ENCODE results near the gene MEGF11. TPM values are rescaled to one million over a fixed set of nuclear protein-coding genes. Genes with fewer than 3 reads are reported as not detected.

MEGF11 gene
- polyA plus RNA-seq, 1 of the 3 experiments (the other 2 are of a cell fraction): not detected

DNA sequence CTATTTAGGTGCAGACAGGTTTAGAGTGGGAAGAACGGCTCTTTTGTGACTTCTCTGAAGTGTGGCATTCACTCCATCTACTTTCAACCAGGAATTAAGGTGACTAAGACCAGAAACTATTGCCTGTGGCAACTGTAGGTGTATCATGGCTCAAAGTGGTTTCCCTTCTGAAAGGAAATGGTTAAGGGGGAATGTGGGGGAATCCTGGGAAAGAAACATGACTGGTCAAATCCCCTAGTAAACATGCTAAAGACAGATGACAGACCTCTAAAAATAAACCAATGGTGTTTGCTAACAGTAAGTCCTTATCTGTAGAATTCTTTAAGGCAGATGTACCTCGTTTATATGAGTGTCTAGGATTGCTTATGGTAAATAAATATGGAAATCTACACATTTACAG is 56.9 kb downstream of the MEGF11 start:
- no peak for DNase-seq
- H3K4me1 ChIP-seq (ENCODE audit: control insufficient read depth in 1 of 2, insufficient read depth in 2 of 2, low read depth in 1 of 2, low read length in 1 of 2): no peaks in the 10 kb centered on the region
- H2AFZ ChIP-seq (ENCODE audit: low read depth): no peak overlapping the region
- H3K9me2 ChIP-seq: no peaks in the 10 kb centered on the region
- no peaks in the 10 kb centered on the region; the same call in 1 of the 2 replicates for H3K27me3 ChIP-seq (ENCODE audit: insufficient read depth)
- POLR2A ChIA-PET: no interaction called here
- H3K27ac ChIP-seq (ENCODE audit: low read depth in 2 of 2, low read length in 1 of 2): no peak overlapping the region
- H3K9ac ChIP-seq: no peak overlapping the region
- H3K36me3 ChIP-seq (replicated peaks in 1 of 2; ENCODE audit: control insufficient read depth in 1 of 2, insufficient read depth in 2 of 2, low read length in 1 of 2): no peaks in the 10 kb centered on the region
- CTCF ChIA-PET: no interaction called here
- no peak overlapping the region for H3K4me3 ChIP-seq (ENCODE audit: low read depth in 2 of 2, low read length in 1 of 2)
- no peaks in the 10 kb centered on the region for H3K9me3 ChIP-seq
- H3K79me2 ChIP-seq (ENCODE audit: insufficient read depth): no peaks in the 10 kb centered on the region
- no peak for TF ChIP-seq ELF1 (IDR thresholded peaks at IDR 0.05)
- TF ChIP-seq, protein P1, sequence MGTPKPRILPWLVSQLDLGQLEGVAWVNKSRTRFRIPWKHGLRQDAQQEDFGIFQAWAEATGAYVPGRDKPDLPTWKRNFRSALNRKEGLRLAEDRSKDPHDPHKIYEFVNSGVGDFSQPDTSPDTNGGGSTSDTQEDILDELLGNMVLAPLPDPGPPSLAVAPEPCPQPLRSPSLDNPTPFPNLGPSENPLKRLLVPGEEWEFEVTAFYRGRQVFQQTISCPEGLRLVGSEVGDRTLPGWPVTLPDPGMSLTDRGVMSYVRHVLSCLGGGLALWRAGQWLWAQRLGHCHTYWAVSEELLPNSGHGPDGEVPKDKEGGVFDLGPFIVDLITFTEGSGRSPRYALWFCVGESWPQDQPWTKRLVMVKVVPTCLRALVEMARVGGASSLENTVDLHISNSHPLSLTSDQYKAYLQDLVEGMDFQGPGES (IDR thresholded peaks at IDR 0.05; ENCODE audit: low read depth, low read length): no peak
- H4K20me1 ChIP-seq (ENCODE audit: insufficient read depth): no peaks in the 10 kb centered on the region
- H3K4me2 ChIP-seq: no peak overlapping the region
- H3F3A ChIP-seq (replicated peaks; ENCODE audit: insufficient read depth): no peaks in the 10 kb centered on the region
- 30% methylated on average over 2 of the region's 2 CpGs for WGBS (ENCODE audit: low lambda C conversion rate)

DNA sequence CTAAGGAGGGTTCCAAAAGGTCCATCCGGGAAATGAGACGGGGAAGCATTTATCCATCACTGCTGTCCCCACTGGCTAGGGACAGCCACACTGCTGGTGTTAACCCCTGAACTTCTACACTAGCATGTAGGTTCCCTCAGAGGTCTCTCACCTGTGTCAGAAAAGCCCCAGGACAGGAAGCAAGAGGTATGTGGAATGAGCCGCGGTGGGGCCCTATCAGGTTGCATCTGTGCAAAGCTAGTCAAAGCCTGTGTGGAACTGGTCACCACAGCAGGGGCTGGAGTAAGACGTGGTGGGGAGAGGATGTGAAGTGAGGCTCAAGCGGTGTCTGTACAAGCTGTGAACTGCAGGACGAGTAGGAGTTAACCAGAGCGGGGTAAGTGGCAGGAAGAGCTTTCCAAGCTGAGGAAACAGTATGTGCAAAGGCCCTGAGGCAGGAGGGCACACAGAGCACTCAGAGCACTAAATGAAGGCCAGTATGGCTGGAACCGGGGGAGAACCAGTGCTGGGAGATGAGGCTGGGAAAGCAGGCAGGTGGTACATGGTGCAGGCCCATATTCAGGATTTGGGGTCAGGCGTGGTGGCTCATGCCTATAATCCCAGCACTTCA is 57.8 kb downstream of the MEGF11 start:
- H3K4me1 ChIP-seq (ENCODE audit: control insufficient read depth in 1 of 2, insufficient read depth in 2 of 2, low read depth in 1 of 2, low read length in 1 of 2): no peaks in the 10 kb centered on the region; a peak in 1 of 4 replicates
- no peak overlapping the region for H3K4me2 ChIP-seq
- TF ChIP-seq, protein P2, sequence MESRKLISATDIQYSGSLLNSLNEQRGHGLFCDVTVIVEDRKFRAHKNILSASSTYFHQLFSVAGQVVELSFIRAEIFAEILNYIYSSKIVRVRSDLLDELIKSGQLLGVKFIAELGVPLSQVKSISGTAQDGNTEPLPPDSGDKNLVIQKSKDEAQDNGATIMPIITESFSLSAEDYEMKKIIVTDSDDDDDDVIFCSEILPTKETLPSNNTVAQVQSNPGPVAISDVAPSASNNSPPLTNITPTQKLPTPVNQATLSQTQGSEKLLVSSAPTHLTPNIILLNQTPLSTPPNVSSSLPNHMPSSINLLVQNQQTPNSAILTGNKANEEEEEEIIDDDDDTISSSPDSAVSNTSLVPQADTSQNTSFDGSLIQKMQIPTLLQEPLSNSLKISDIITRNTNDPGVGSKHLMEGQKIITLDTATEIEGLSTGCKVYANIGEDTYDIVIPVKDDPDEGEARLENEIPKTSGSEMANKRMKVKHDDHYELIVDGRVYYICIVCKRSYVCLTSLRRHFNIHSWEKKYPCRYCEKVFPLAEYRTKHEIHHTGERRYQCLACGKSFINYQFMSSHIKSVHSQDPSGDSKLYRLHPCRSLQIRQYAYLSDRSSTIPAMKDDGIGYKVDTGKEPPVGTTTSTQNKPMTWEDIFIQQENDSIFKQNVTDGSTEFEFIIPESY (IDR thresholded peaks at IDR 0.05; ENCODE audit: borderline replicate concordance, low read depth): no peak
- TF ChIP-seq GABPA (IDR thresholded peaks at IDR 0.05; ENCODE audit: low read depth): no peak
- TF ChIP-seq TEAD4 (IDR thresholded peaks at IDR 0.05; ENCODE audit: borderline replicate concordance, insufficient read depth): no peak
- no peak for TF ChIP-seq RXRA (IDR thresholded peaks at IDR 0.05; ENCODE audit: borderline replicate concordance, low read depth)
- TF ChIP-seq, protein P3, sequence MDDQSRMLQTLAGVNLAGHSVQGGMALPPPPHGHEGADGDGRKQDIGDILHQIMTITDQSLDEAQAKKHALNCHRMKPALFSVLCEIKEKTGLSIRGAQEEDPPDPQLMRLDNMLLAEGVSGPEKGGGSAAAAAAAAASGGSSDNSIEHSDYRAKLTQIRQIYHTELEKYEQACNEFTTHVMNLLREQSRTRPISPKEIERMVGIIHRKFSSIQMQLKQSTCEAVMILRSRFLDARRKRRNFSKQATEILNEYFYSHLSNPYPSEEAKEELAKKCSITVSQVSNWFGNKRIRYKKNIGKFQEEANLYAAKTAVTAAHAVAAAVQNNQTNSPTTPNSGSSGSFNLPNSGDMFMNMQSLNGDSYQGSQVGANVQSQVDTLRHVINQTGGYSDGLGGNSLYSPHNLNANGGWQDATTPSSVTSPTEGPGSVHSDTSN (IDR thresholded peaks at IDR 0.05): no peak
- TF ChIP-seq RCOR1 (IDR thresholded peaks at IDR 0.05; ENCODE audit: low read length): no peak
- no peak for TF ChIP-seq TCF12 (IDR thresholded peaks at IDR 0.05)
- no peak for TF ChIP-seq ELF1 (IDR thresholded peaks at IDR 0.05)
- TF ChIP-seq FOXJ3 (CRISPR knock-in tag; IDR thresholded peaks at IDR 0.05): no peak
- no peak for TF ChIP-seq MXI1 (IDR thresholded peaks at IDR 0.05; ENCODE audit: low read depth, low read length)
- TF ChIP-seq JUND (IDR thresholded peaks at IDR 0.05): no peak
- TF ChIP-seq GATA2 (CRISPR knock-in tag; IDR thresholded peaks at IDR 0.05): no peak
- no peak for TF ChIP-seq RFX5 (IDR thresholded peaks at IDR 0.05; ENCODE audit: low read length)
- no peak overlapping the region for H2AFZ ChIP-seq (ENCODE audit: low read depth)
- POLR2A ChIA-PET: no interaction called here
- no peak overlapping the region for H3K9ac ChIP-seq
- no peaks in the 10 kb centered on the region; the same call in 1 of the 2 replicates for H3K27me3 ChIP-seq (ENCODE audit: insufficient read depth)
- no peaks in the 10 kb centered on the region for H3K79me2 ChIP-seq (ENCODE audit: insufficient read depth)
- no peaks in the 10 kb centered on the region for H4K20me1 ChIP-seq (ENCODE audit: insufficient read depth)
- CTCF ChIA-PET: no interaction called here
- H3K4me3 ChIP-seq (ENCODE audit: low read depth in 2 of 2, low read length in 1 of 2): no peak overlapping the region
- 68% methylated on average over 10 of the region's 10 CpGs for WGBS (ENCODE audit: low lambda C conversion rate)
- no peaks in the 10 kb centered on the region for H3K36me3 ChIP-seq (replicated peaks in 1 of 2; ENCODE audit: control insufficient read depth in 1 of 2, insufficient read depth in 2 of 2, low read length in 1 of 2)
- no peaks in the 10 kb centered on the region for H3K9me3 ChIP-seq
- no peak for DNase-seq
- H3K9me2 ChIP-seq: no peaks in the 10 kb centered on the region
- H3F3A ChIP-seq (replicated peaks; ENCODE audit: insufficient read depth): no peaks in the 10 kb centered on the region
- H3K27ac ChIP-seq (ENCODE audit: low read depth in 2 of 2, low read length in 1 of 2): no peak overlapping the region
